Measurements from ENCODE around the gene BROX. TPM values are rescaled to one million over a fixed set of nuclear protein-coding genes. Genes with fewer than 3 reads are reported as not detected.
A peak's percentile ranks its signal among the peaks of the same experiment; 100 is the strongest.

Gene BROX
- total RNA-seq, 5 donors from 2014 or later (not counting 1 experiment from before 2014, with no cell fraction given): 45.3 to 53.9 (median 52.0) TPM

DNA sequence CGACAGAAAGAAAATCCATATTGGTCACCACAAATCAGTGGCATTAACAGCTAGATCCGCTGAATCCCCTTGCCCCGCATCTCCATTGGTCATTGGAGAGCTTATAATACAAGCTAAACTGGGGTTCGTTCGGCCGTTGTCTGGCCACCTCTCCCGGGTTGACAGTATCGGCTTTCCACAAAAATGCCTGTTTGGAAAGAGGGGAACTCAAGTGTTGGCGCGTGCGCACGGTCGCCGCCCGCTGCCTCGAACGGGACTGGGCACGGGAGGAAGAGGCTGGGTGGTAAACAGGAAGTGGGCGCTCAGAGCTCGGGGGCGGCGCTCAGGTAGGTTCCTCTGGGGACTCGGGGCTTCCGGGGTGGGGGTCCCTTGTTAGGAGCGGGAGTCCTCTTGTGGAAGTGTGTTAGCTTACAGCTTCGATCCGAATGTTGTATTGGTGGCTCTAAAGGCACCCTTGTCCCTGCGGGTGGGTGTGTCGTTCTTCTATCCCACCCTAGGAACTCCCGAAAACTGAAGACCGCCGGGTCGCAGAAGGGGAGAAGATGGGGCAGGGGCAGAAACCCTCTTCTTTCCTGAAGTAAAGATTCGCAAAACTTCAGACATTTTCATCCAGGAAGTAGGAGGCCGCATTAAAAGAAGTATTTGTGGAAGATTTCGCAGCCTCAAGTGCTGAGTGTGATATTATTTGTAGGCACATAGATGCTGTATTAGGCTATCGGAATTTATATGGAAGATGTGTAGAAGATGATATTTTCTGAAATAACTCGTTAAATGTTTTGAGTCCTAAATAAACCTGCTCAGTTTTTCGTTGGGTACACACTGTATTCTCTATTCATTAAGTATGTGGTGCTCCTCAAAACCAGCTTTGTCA is 962 bp downstream of the BROX start:
- Histone ChIP-seq H3K4me1 (ENCODE audit: control insufficient read depth in 1 of 2, extremely low read depth in 1 of 2, insufficient read depth in 2 of 2, low read length in 2 of 2) (peaks cover 11 to 18% of the 10 kb centered on the region in 2 experiments), H3K4me3 (ENCODE audit: control insufficient read depth in 1 of 2, extremely low read depth in 1 of 2, low read length in 1 of 2) (peak overlapping the region; percentile 89 to 100), H3K36me3 (ENCODE audit: control insufficient read depth in 2 of 2, extremely low read depth in 1 of 2, insufficient read depth in 1 of 2, low read length in 1 of 2) (peaks cover 0 to 24% of the 10 kb centered on the region in 2 donors), H3K27ac (ENCODE audit: low read length) (peak overlapping the region; percentile 99), H3K9me3 (no peaks in the 10 kb centered on the region), H3K27me3 (replicated peaks in 1 of 2; ENCODE audit: control insufficient read depth in 2 of 2, extremely low read depth in 1 of 2, insufficient read depth in 2 of 2, low read length in 1 of 2) (no peaks in the 10 kb centered on the region)
- POLR2A ChIA-PET: interaction anchor here (0.5 to 1.9 kb wide), 7 partner anchors 49 to 1009 kb away, joined by 3 to 9 read pairs (median 5); partner anchors contain the start of gene TAF1A (in 1 of the 2)
- CTCF ChIA-PET: interaction anchor here (0.6 to 2.6 kb wide), 8 partner anchors 19 to 376 kb away, joined by 3 to 17 read pairs (median 4); partner anchors contain the start of gene TAF1A (in 1 of the 2)
- DNase-seq (peak; percentile 84 to 98 (median 93)), ATAC-seq (replicated peaks in 1 of 4) (peak; percentile 74 to 81 (median 74))
- Mint-ChIP-seq H3K9me3 (no peaks in the 10 kb centered on the region), H3K36me3 (peaks cover 29% of the 10 kb centered on the region), H3K27ac (peak overlapping the region; percentile 99 to 100), H3K27me3 (no peaks in the 10 kb centered on the region), H3K4me1 (peaks cover 60 to 67% (median 62%) of the 10 kb centered on the region in 3 donors), H3K4me3 (peak overlapping the region; percentile 93 to 99 (median 96))
- WGBS (ENCODE audit: insufficient coverage): 0% methylated on average over 28 of the region's 39 CpGs

DNA sequence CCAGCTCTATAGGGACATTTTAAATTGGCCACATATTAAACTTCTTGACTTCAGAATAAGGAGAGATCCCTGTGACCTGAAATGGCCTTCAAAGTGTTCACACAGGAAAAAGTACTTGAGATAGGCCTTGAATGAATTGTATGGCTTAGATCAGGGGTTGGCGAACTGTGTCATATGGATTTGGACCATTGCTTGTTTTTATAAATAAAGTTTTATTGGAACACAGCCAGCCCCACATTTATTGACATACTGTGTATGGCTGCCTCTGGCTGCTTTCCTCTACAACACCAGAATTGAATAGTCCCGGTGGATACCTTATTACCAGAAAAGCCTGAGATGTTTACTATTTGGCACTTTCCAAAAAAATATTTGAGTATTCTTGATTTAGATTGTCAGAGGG is 4.0 kb downstream of the BROX start:
- peaks cover 43 to 49% (median 43%) of the 10 kb centered on the region in 3 donors for H3K4me1 Mint-ChIP-seq
- Histone ChIP-seq H3K27me3 (replicated peaks in 1 of 2; ENCODE audit: control insufficient read depth in 2 of 2, extremely low read depth in 1 of 2, insufficient read depth in 2 of 2, low read length in 1 of 2) (no peaks in the 10 kb centered on the region), H3K36me3 (ENCODE audit: control insufficient read depth in 2 of 2, extremely low read depth in 1 of 2, insufficient read depth in 1 of 2, low read length in 1 of 2) (peaks cover 0 to 44% of the 10 kb centered on the region in 2 donors), H3K4me3 (ENCODE audit: control insufficient read depth in 1 of 2, extremely low read depth in 1 of 2, low read length in 1 of 2) (no peak overlapping the region), H3K27ac (ENCODE audit: low read length) (no peak overlapping the region), H3K4me1 (ENCODE audit: control insufficient read depth in 1 of 2, extremely low read depth in 1 of 2, insufficient read depth in 2 of 2, low read length in 2 of 2) (peaks cover 4 to 8% of the 10 kb centered on the region in 2 experiments), H3K9me3 (no peaks in the 10 kb centered on the region)
- CTCF ChIA-PET: interaction anchor here in 1 of 2 donors (0.6 kb wide), 1 partner anchor 36 kb away, joined by 4 read pairs; no protein-coding TSS in a partner anchor
- peaks cover 30% of the 10 kb centered on the region for H3K36me3 Mint-ChIP-seq
- ATAC-seq (replicated peaks in 1 of 4) (no peak), DNase-seq (no peak)
- POLR2A ChIA-PET: no interaction called here
- no CpG with 5 or more reads among the region's 2 CpGs for WGBS (ENCODE audit: insufficient coverage)
- no peaks in the 10 kb centered on the region for H3K27me3 Mint-ChIP-seq
- no peak overlapping the region for H3K4me3 Mint-ChIP-seq
- H3K27ac Mint-ChIP-seq: peak overlapping the region in 1 of 2 donors; percentile 1
- no peaks in the 10 kb centered on the region for H3K9me3 Mint-ChIP-seq

DNA sequence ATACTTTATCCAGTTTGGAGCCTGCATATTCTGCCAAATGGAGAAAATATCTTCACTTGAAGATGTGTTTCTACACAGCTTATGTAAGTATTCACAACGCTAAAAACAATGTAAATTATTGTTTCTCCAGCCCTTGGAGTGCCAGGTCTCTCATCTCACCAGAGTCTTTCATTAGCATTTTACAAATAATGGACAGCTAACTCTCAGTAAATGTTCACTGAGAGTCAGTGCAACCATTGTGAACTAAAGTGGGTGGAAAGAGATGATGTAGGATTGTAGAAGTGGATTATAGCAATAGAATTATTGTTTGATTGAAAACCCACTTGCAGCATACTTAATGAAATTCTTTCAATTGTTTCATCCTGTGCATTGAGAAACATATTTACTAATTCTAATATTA is 16.4 kb downstream of the BROX start:
- Histone ChIP-seq H3K4me1 (ENCODE audit: control insufficient read depth in 1 of 2, extremely low read depth in 1 of 2, insufficient read depth in 2 of 2, low read length in 2 of 2) (no peaks in the 10 kb centered on the region), H3K27ac (ENCODE audit: low read length) (no peak overlapping the region), H3K36me3 (ENCODE audit: control insufficient read depth in 2 of 2, extremely low read depth in 1 of 2, insufficient read depth in 1 of 2, low read length in 1 of 2) (peaks cover 4 to 88% of the 10 kb centered on the region in 2 donors), H3K27me3 (replicated peaks in 1 of 2; ENCODE audit: control insufficient read depth in 2 of 2, extremely low read depth in 1 of 2, insufficient read depth in 2 of 2, low read length in 1 of 2) (no peaks in the 10 kb centered on the region), H3K4me3 (ENCODE audit: control insufficient read depth in 1 of 2, extremely low read depth in 1 of 2, low read length in 1 of 2) (no peak overlapping the region), H3K9me3 (no peaks in the 10 kb centered on the region)
- WGBS (ENCODE audit: insufficient coverage): 100% methylated on average over 1 of the region's 1 CpG
- Mint-ChIP-seq H3K27ac (no peak overlapping the region), H3K36me3 (peaks cover 60% of the 10 kb centered on the region), H3K4me1 (peaks cover 1 to 16% (median 5%) of the 10 kb centered on the region in 3 donors), H3K27me3 (no peaks in the 10 kb centered on the region), H3K9me3 (no peaks in the 10 kb centered on the region), H3K4me3 (no peak overlapping the region)
- ChIA-PET POLR2A (interaction anchor here in 1 of 2 donors (0.6 kb wide), 1 partner anchor 71 kb away, joined by 3 read pairs; no protein-coding TSS in a partner anchor), CTCF (interaction anchor here in 1 of 2 donors (0.6 to 0.9 kb wide), 2 partner anchors 7 to 135 kb away, joined by 4 to 6 read pairs; no protein-coding TSS in a partner anchor)
- ATAC-seq (replicated peaks in 1 of 4): no peak
- DNase-seq: no peak

DNA sequence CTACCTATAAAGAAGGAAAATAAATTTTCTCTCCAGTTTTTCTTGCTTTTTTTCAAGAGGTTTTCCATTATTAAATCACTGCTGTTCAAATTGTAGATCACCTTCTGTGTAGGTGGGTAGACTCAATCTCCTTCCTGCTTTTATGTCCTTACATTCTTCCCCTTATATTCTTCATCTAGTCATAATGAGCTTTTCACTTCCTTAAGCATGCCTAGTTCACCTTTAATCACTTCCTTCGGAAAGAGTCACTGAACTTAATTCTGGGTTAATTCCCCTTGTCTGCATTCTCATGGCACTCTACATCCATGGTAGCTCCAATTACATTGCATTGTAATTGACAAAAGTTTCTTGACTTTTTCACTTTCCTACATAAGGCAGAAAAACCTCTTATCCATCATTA is 18.5 kb downstream of the BROX start:
- peaks cover 53% of the 10 kb centered on the region for H3K36me3 Mint-ChIP-seq
- no peak for ATAC-seq (replicated peaks in 1 of 4)

DNA sequence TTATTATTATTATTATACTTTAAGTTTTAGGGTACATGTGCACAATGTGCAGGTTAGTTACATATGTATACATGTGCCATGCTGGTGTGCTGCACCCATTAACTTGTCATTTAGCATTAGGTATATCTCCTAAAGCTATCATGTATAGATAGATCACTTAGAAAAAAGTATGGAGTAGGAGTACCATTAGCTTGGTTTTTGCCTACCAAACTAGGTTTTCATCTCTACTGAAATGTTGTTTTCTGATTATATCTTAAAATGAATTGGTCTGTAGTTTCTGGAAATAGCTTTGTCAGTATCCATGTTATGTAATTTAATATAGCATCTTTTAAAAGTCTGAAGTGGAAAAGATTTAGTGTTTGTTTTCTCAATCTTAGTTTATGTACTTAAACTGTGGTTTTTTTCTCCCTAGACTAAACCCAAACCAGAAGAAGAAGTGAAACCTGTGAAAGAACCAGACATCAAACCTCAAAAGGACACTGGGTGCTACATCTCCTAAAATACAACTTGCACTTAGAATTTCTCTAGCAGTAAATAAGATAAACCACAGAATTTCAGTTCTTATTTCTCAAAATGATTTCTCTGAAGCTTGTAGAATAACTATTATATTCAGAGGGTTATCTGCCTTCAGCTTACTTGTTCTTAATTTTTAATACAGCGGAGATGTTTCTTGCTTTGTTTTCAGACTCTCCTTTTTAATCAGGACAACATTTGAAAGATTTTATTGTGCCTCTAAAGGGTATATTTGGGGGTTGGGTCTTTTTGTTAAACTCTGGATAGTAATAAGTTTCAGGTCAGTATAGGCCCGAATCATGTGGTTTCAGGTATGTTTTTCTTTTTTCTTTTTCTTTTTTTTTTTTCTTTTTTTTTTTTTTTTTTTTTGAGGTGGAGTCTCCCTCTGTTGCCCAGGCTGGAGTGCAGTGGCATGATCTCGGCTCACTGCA is 20.1 kb downstream of the BROX start:
- H3K27ac Mint-ChIP-seq: peak overlapping the region; percentile 12 to 50
- ATAC-seq (replicated peaks in 1 of 4) (no peak), DNase-seq (no peak)
- H3K4me1 Mint-ChIP-seq: peaks cover 0 to 15% (median 5%) of the 10 kb centered on the region in 3 donors
- Histone ChIP-seq H3K27me3 (replicated peaks in 1 of 2; ENCODE audit: control insufficient read depth in 2 of 2, extremely low read depth in 1 of 2, insufficient read depth in 2 of 2, low read length in 1 of 2) (no peaks in the 10 kb centered on the region), H3K9me3 (no peaks in the 10 kb centered on the region), H3K4me1 (ENCODE audit: control insufficient read depth in 1 of 2, extremely low read depth in 1 of 2, insufficient read depth in 2 of 2, low read length in 2 of 2) (no peaks in the 10 kb centered on the region), H3K36me3 (ENCODE audit: control insufficient read depth in 2 of 2, extremely low read depth in 1 of 2, insufficient read depth in 1 of 2, low read length in 1 of 2) (peaks cover 0 to 67% of the 10 kb centered on the region in 2 donors), H3K4me3 (ENCODE audit: control insufficient read depth in 1 of 2, extremely low read depth in 1 of 2, low read length in 1 of 2) (no peak overlapping the region), H3K27ac (ENCODE audit: low read length) (no peak overlapping the region)
- no CpG with 5 or more reads among the region's 3 CpGs for WGBS (ENCODE audit: insufficient coverage)
- ChIA-PET POLR2A (interaction anchor here in 1 of 2 donors (0.6 kb wide), 2 partner anchors 17 to 32 kb away, joined by 3 to 4 read pairs; no protein-coding TSS in a partner anchor), CTCF (interaction anchor here in 1 of 2 donors (0.6 to 1.3 kb wide), 2 partner anchors 19 to 391 kb away, joined by 4 read pairs; no protein-coding TSS in a partner anchor)
- H3K9me3 Mint-ChIP-seq: no peaks in the 10 kb centered on the region
- H3K36me3 Mint-ChIP-seq: peaks cover 49% of the 10 kb centered on the region
- no peak overlapping the region for H3K4me3 Mint-ChIP-seq
- H3K27me3 Mint-ChIP-seq: no peaks in the 10 kb centered on the region

More for the DNA sequence above, 18.5 kb downstream of the BROX start:
- peaks cover 0 to 16% (median 5%) of the 10 kb centered on the region in 3 donors for H3K4me1 Mint-ChIP-seq
- WGBS (ENCODE audit: insufficient coverage): 100% methylated on average over 1 of the region's 1 CpG
- H3K27me3 ChIP-seq (replicated peaks in 1 of 2; ENCODE audit: control insufficient read depth in 2 of 2, extremely low read depth in 1 of 2, insufficient read depth in 2 of 2, low read length in 1 of 2): no peaks in the 10 kb centered on the region
- no peaks in the 10 kb centered on the region for H3K4me1 ChIP-seq (ENCODE audit: control insufficient read depth in 1 of 2, extremely low read depth in 1 of 2, insufficient read depth in 2 of 2, low read length in 2 of 2)
- H3K27ac Mint-ChIP-seq: peak overlapping the region; percentile 21 to 56
- ChIA-PET CTCF (interaction anchor here in 1 of 2 donors (0.6 kb wide), 2 partner anchors 138 to 1707 kb away, joined by 3 to 4 read pairs; no protein-coding TSS in a partner anchor), POLR2A (no interaction called here)
- H3K4me3 Mint-ChIP-seq: no peak overlapping the region
- H3K36me3 ChIP-seq (ENCODE audit: control insufficient read depth in 2 of 2, extremely low read depth in 1 of 2, insufficient read depth in 1 of 2, low read length in 1 of 2): peaks cover 0 to 81% of the 10 kb centered on the region in 2 donors
- H3K27me3 Mint-ChIP-seq: no peaks in the 10 kb centered on the region
- no peaks in the 10 kb centered on the region for H3K9me3 ChIP-seq
- no peak overlapping the region for H3K4me3 ChIP-seq (ENCODE audit: control insufficient read depth in 1 of 2, extremely low read depth in 1 of 2, low read length in 1 of 2)
- no peaks in the 10 kb centered on the region for H3K9me3 Mint-ChIP-seq
- DNase-seq: no peak
- no peak overlapping the region for H3K27ac ChIP-seq (ENCODE audit: low read length)

Measured in T-cell (primary cell).